ENCODE data around the gene FOXE1. TPM values are rescaled to one million over a fixed set of nuclear protein-coding genes. Genes with fewer than 3 reads are reported as not detected.

FOXE1 gene
- total RNA-seq, 1 experiment from 2014 or later, result 0.82 TPM

DNA sequence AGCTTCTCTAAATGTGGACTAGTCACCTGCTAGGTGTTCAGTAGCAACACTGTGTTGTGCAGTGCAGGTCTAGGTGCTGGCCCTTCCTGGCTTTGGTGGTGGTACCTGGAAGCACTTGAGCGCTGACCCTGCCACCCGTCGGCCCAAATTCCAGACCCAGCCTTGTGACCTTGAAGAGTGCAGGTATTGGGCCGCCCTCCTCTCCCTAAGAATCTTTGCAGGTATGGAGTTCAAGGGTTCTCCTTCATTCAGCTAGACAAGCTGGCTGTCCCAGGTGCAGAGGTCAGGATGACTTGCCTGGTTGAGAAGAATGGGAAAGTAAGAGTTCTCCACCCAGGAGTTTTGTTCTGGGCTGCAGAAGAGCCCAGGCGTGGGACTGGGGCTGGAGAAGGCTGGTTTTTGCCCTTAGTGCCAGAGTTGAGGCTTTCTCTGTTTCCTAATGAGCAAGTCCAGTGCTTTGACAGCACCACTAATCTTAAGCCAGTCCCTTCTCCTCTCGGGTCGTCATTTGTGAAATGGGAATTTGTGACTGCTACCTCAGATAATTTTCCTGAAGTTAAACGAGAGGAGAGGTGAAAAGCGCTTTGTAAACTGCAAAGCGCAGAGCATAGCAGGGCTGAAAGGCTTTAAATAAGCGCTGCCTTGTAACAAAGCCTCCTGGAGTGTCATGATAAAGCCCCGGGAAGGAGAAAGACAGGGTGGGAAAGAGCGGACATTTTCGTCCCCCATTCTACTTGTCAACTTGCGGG, 4.0 kb downstream of the FOXE1 start:
- H3K27me3 ChIP-seq (ENCODE audit: control insufficient read depth, insufficient read depth, low read length), result no peaks in the 10 kb centered on the region
- no peak overlapping the region for H3K27ac ChIP-seq (ENCODE audit: low read length)
- intact Hi-C loops (cut with micrococcal nuclease; ENCODE audit: unreplicated experiment), result no loop called here
- no peak overlapping the region for H3K4me3 ChIP-seq (ENCODE audit: low read depth in 2 of 2, low read length in 2 of 2)
- TF ChIP-seq POLR2AphosphoS5 (IDR thresholded peaks at IDR 0.05; ENCODE audit: low read depth, low read length), result no peak
- no peak for TF ChIP-seq SIN3A (IDR thresholded peaks at IDR 0.05; ENCODE audit: borderline replicate concordance, insufficient read depth, low read depth, low read length)
- TF ChIP-seq, protein P1, sequence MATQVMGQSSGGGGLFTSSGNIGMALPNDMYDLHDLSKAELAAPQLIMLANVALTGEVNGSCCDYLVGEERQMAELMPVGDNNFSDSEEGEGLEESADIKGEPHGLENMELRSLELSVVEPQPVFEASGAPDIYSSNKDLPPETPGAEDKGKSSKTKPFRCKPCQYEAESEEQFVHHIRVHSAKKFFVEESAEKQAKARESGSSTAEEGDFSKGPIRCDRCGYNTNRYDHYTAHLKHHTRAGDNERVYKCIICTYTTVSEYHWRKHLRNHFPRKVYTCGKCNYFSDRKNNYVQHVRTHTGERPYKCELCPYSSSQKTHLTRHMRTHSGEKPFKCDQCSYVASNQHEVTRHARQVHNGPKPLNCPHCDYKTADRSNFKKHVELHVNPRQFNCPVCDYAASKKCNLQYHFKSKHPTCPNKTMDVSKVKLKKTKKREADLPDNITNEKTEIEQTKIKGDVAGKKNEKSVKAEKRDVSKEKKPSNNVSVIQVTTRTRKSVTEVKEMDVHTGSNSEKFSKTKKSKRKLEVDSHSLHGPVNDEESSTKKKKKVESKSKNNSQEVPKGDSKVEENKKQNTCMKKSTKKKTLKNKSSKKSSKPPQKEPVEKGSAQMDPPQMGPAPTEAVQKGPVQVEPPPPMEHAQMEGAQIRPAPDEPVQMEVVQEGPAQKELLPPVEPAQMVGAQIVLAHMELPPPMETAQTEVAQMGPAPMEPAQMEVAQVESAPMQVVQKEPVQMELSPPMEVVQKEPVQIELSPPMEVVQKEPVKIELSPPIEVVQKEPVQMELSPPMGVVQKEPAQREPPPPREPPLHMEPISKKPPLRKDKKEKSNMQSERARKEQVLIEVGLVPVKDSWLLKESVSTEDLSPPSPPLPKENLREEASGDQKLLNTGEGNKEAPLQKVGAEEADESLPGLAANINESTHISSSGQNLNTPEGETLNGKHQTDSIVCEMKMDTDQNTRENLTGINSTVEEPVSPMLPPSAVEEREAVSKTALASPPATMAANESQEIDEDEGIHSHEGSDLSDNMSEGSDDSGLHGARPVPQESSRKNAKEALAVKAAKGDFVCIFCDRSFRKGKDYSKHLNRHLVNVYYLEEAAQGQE (IDR thresholded peaks at IDR 0.05; ENCODE audit: insufficient read depth in 1 of 2, low read depth in 2 of 2, low read length in 1 of 2), result no peak
- TF ChIP-seq, protein P2, sequence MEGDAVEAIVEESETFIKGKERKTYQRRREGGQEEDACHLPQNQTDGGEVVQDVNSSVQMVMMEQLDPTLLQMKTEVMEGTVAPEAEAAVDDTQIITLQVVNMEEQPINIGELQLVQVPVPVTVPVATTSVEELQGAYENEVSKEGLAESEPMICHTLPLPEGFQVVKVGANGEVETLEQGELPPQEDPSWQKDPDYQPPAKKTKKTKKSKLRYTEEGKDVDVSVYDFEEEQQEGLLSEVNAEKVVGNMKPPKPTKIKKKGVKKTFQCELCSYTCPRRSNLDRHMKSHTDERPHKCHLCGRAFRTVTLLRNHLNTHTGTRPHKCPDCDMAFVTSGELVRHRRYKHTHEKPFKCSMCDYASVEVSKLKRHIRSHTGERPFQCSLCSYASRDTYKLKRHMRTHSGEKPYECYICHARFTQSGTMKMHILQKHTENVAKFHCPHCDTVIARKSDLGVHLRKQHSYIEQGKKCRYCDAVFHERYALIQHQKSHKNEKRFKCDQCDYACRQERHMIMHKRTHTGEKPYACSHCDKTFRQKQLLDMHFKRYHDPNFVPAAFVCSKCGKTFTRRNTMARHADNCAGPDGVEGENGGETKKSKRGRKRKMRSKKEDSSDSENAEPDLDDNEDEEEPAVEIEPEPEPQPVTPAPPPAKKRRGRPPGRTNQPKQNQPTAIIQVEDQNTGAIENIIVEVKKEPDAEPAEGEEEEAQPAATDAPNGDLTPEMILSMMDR (IDR thresholded peaks at IDR 0.05), result no peak
- TF ChIP-seq TCF7L2 (IDR thresholded peaks at IDR 0.05; ENCODE audit: low read depth, low read length), result no peak
- ChIA-PET POLR2A (no interaction called here), CTCF (no interaction called here)
- H3K9me3 ChIP-seq (ENCODE audit: control insufficient read depth, insufficient read depth, low read depth, low read length), result no peaks in the 10 kb centered on the region
- no peaks in the 10 kb centered on the region for H3K36me3 ChIP-seq (ENCODE audit: control insufficient read depth, insufficient read depth, low read length)
- in situ Hi-C loops (cut with HindIII; ENCODE audit: low pct_unique_long_range_greater_than_20kb, low sequenced_read_pairs), result no loop called here
- DNase-seq (ENCODE audit: low read depth, low spot score) (no peak), ATAC-seq (no peak)
- BruUV-seq (replicated peaks), result no TSS peak
- no peaks in the 10 kb centered on the region for H3K4me1 ChIP-seq (ENCODE audit: control insufficient read depth, insufficient read depth, low read length)

DNA sequence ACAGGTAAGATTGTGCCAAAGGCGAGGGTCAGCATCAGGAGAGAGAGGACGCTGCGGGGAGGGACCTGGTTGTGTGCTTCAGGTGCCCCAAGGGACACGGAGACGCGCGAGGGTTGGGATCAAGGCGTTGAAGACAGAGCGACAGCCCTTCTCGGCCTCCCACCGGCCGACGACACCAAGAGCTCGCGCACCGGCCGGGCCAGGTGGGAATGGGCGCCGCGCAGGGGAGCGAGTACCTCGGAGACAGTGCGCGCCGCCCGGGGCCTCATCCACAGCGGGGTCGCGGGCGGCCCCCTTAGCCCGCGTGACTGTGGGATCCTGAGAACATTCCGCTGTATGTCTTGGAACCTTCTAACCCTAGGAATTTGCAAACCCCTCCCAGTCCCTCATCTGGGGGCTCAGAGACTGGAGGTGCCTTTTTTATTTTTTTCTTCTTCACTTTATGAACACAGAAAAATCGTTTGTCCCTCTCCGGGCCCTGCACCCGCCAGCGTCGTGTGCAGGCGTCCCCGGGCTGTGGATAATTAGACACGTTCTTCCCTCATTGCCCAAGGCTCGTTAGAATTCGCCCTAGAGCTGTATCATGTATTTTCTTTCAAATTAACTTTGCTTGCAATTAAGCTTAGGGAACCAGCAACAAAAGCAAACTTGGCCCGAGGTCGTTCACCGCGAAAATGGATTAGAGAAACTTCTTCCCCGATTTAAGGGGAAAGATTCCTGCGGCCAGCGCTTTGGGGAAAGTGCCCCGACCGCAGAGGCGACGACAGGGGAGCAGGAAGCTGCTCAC, 4.8 kb downstream of the FOXE1 start:
- intact Hi-C loops (cut with micrococcal nuclease; ENCODE audit: unreplicated experiment), result no loop called here
- H3K4me3 ChIP-seq (ENCODE audit: low read depth in 2 of 2, low read length in 2 of 2), result no peak overlapping the region
- ATAC-seq (no peak), DNase-seq (ENCODE audit: low read depth, low spot score) (no peak)
- TF ChIP-seq POLR2AphosphoS5 (IDR thresholded peaks at IDR 0.05; ENCODE audit: low read depth, low read length) (no peak), TCF7L2 (IDR thresholded peaks at IDR 0.05; ENCODE audit: low read depth, low read length) (no peak), SIN3A (IDR thresholded peaks at IDR 0.05; ENCODE audit: borderline replicate concordance, insufficient read depth, low read depth, low read length) (no peak)
- TF ChIP-seq, protein P2 (IDR thresholded peaks at IDR 0.05), result no peak
- TF ChIP-seq, protein P1 (IDR thresholded peaks at IDR 0.05; ENCODE audit: insufficient read depth in 1 of 2, low read depth in 2 of 2, low read length in 1 of 2), result no peak
- ChIA-PET POLR2A (no interaction called here), CTCF (no interaction called here)
- no peaks in the 10 kb centered on the region for H3K9me3 ChIP-seq (ENCODE audit: control insufficient read depth, insufficient read depth, low read depth, low read length)
- no peaks in the 10 kb centered on the region for H3K4me1 ChIP-seq (ENCODE audit: control insufficient read depth, insufficient read depth, low read length)
- H3K27ac ChIP-seq (ENCODE audit: low read length), result no peak overlapping the region
- no peaks in the 10 kb centered on the region for H3K36me3 ChIP-seq (ENCODE audit: control insufficient read depth, insufficient read depth, low read length)
- H3K27me3 ChIP-seq (ENCODE audit: control insufficient read depth, insufficient read depth, low read length), result no peaks in the 10 kb centered on the region
- BruUV-seq (replicated peaks), result no TSS peak
- in situ Hi-C loops (cut with HindIII; ENCODE audit: low pct_unique_long_range_greater_than_20kb, low sequenced_read_pairs), result no loop called here
